Stimulated activated CD4-positive, alpha-beta T cell treated with anti-CD3 and anti-CD28 coated beads, Interleukin-15, amount 100 ng/mL, for 24 hours (primary cell): Measurements from ENCODE around the gene ABHD17A.
"Not testable (repeated sequence)": the region's sequence is repeated elsewhere in the genome, so short reads cannot be mapped to it uniquely, and the experiment has no call there.

Experiments
- DNase-seq: peaks from one replicate; pipeline ENCODE4 v3.0.0-alpha.2; 2020

Gene ABHD17A

GRCh38 chr19:1880611-1881392 lies 4.5 kb downstream of the ABHD17A start:
- DNase-seq = no peak

- not testable (repeated sequence) for DNase-seq
Measured at GRCh38 chr19:1879982-1880381, 5.3 kb downstream of the ABHD17A start.

GRCh38 chr19:1878583-1878982 lies 6.7 kb downstream of the ABHD17A start:
- not testable (repeated sequence) for DNase-seq

DNA sequence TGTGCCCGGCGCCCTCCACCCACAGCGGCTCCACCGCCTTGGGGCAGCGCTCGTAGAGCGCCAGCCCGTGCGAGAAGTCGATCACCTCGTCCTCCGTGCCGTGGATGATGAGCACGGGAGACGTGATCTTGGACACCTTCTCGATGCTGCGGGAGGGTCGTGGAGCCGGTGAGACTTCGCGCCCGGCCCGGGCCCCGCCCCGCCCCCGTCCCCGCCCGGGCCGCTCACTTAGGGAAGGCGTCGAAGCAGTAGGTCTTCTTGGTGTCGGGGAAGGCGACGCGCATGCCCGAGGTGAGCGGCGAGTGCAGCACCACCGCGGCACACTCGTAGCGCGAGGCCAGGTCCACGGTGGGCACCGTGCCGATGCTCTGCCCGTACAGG lies 8.0 kb downstream of the ABHD17A start:
- not testable (repeated sequence) for DNase-seq

GRCh38 chr19:1876496-1877279 lies 8.6 kb downstream of the ABHD17A start:
- not testable (repeated sequence) for DNase-seq

GRCh38 chr19:1875646-1876495 lies 9.4 kb downstream of the ABHD17A start:
- DNase-seq = peak; percentile 94

- DNase-seq = not testable (repeated sequence)
Measured at GRCh38 chr19:1875265-1875645, 10.0 kb downstream of the ABHD17A start.

- DNase-seq = no peak
Measured at GRCh38 chr19:1874554-1875185, 10.6 kb downstream of the ABHD17A start.

GRCh38 chr19:1873524-1874473 lies 11.5 kb downstream of the ABHD17A start:
- DNase-seq = no peak

GRCh38 chr19:1872807-1873523 lies 12.3 kb downstream of the ABHD17A start:
- DNase-seq = no peak

GRCh38 chr19:1871630-1872029 lies 13.7 kb downstream of the ABHD17A start:
- DNase-seq = no peak

DNA sequence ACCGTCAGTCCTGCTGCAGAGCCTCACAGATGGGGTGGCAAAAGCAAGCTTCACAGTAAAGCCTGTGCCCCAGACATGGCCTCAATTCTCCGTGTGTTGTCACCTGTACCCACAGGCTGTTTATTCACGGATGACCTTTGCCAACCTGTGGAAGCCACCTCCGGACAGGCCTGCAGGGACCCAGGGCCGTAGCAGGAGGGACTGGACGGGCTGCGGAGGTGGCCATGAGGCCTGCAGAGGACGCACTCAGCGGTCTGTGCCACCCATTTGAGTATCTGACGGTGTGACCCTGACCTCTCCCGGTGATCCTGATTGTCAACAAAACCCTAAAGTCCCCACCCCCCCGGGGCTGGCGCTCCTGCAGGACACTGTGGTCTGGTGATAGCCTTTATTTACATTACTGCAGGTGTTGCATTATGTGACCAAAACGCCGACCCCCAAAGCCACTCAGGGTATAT lies 14.1 kb downstream of the ABHD17A start:
- DNase-seq = no peak

DNA sequence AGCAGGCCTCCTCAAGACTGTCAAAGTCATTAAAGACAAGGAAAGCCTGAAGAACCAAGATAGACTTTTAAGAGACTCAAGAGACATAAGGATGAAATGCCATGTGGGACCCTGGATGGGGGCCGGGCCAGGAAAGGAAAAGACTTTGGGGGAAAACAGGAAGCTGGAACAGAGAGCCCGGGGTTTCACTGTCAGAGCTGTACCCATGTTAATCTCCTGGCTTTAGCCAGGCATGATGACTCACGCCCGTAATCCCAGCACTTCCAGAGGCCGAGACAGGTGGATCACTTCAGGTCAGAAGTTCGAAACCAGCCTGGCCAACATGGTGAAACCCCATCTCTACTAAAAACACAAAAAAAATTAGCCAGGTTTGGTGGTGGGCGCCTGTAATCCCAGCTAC lies 16.3 kb downstream of the ABHD17A start:
- no peak for DNase-seq

- no peak for DNase-seq
Measured at GRCh38 chr19:1867349-1867724, 18.0 kb downstream of the ABHD17A start.

- DNase-seq = no peak
Measured at GRCh38 chr19:1866693-1867348, 18.5 kb downstream of the ABHD17A start.

- no peak for DNase-seq
Measured at GRCh38 chr19:1865172-1866010, 19.9 kb downstream of the ABHD17A start.

GRCh38 chr19:1864480-1865171 lies 20.7 kb downstream of the ABHD17A start:
- DNase-seq = peak; percentile 74

- DNase-seq = peak; percentile 96
Measured at GRCh38 chr19:1863638-1864479, 21.4 kb downstream of the ABHD17A start.
